ENCODE measurements around the gene THOC5. TPM values are rescaled to one million over a fixed set of nuclear protein-coding genes. Genes with fewer than 3 reads are reported as not detected.

Gene THOC5
- total RNA-seq, 2 experiments from 2014 or later = 53.1 to 60.7 TPM

- POLR2A ChIA-PET = no interaction called here
- ATAC-seq = no peak
- no peak for DNase-seq
- H3K4me1 Mint-ChIP-seq (ENCODE audit: low read depth) = no peaks in the 10 kb centered on the region
- no peaks in the 10 kb centered on the region for H3K27me3 Mint-ChIP-seq (ENCODE audit: low read depth)
- H3K36me3 Mint-ChIP-seq (ENCODE audit: low read depth) = peaks cover 70% of the 10 kb centered on the region
- no peaks in the 10 kb centered on the region for H3K9me3 Mint-ChIP-seq (ENCODE audit: insufficient read depth)
- no peak overlapping the region for H3K27ac Mint-ChIP-seq
- CTCF ChIA-PET = interaction anchor here (0.6 to 1.4 kb wide), 6 partner anchors 11 to 135 kb away, joined by 3 to 13 read pairs (median 3); partner anchors contain the start of gene AP1B1
- H3K4me3 Mint-ChIP-seq = no peak overlapping the region
These were observed 29.8 kb downstream of the THOC5 start for GRCh38 chr22:29523761-29524160.

DNA sequence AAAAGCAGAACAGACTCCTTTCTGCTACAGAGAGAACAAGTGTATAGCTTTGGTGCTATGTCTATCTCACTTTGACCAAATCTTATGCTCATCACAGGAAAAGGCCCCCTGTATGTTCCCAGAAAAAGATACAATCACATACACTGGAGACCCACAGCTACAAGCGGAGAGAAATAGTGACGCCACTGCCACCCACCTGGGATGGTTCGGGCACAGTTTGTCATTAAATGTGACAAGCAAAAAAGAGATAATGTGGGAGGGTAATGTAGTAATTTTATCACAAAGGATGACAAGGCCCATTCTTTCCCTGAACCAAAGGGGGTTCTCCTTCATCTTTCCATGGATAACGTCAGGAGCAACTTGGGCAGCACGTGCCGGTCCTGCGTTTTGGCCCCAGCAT is 32.0 kb downstream of the THOC5 start:
- CTCF ChIA-PET = interaction anchor here (2.3 kb wide), 1 partner anchor 32 kb away, joined by 6 read pairs; the partner anchor contains the start of gene THOC5
- peaks cover 66% of the 10 kb centered on the region for H3K36me3 Mint-ChIP-seq (ENCODE audit: low read depth)
- H3K4me1 Mint-ChIP-seq (ENCODE audit: low read depth) = no peaks in the 10 kb centered on the region
- H3K4me3 Mint-ChIP-seq = no peak overlapping the region
- no peak for ATAC-seq
- no peaks in the 10 kb centered on the region for H3K27me3 Mint-ChIP-seq (ENCODE audit: low read depth)
- DNase-seq = no peak
- POLR2A ChIA-PET = no interaction called here
- no peaks in the 10 kb centered on the region for H3K9me3 Mint-ChIP-seq (ENCODE audit: insufficient read depth)
- no peak overlapping the region for H3K27ac Mint-ChIP-seq

GRCh38 chr22:29520851-29521250 is 32.7 kb downstream of the THOC5 start:
- DNase-seq (no peak), ATAC-seq (no peak)
- no peaks in the 10 kb centered on the region for H3K9me3 Mint-ChIP-seq (ENCODE audit: insufficient read depth)
- H3K36me3 Mint-ChIP-seq (ENCODE audit: low read depth) = peaks cover 67% of the 10 kb centered on the region
- no peaks in the 10 kb centered on the region for H3K27me3 Mint-ChIP-seq (ENCODE audit: low read depth)
- ChIA-PET CTCF (interaction anchor here (2.3 kb wide), 1 partner anchor 33 kb away, joined by 6 read pairs; the partner anchor contains the start of gene THOC5), POLR2A (no interaction called here)
- no peak overlapping the region for H3K4me3 Mint-ChIP-seq
- H3K4me1 Mint-ChIP-seq (ENCODE audit: low read depth) = no peaks in the 10 kb centered on the region
- H3K27ac Mint-ChIP-seq = no peak overlapping the region

DNA sequence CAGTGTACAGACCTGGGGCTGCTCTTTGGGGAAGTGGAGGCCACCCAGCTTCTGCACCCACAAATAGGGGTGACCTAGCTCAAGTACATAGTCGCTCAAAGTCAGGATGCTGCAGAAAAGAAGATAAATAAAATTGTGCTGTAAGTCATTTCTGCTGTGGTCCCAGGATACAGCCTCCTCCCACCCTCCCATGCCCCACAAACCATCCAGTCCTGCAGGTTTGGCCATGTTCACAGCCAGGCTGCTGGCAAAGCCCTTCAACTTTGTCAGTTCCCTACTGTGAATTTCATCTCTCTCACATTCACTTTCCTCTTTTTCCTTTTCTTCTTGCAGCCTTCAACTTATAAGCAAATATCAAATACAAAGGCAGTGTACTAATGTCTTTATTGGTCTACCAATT is 33.6 kb downstream of the THOC5 start:
- Mint-ChIP-seq H3K27me3 (ENCODE audit: low read depth) (no peaks in the 10 kb centered on the region), H3K27ac (no peak overlapping the region), H3K36me3 (ENCODE audit: low read depth) (peaks cover 64% of the 10 kb centered on the region), H3K4me3 (no peak overlapping the region), H3K4me1 (ENCODE audit: low read depth) (no peaks in the 10 kb centered on the region), H3K9me3 (ENCODE audit: insufficient read depth) (no peaks in the 10 kb centered on the region)
- DNase-seq (no peak), ATAC-seq (no peak)
- ChIA-PET CTCF (interaction anchor here (2.3 kb wide), 1 partner anchor 34 kb away, joined by 6 read pairs; the partner anchor contains the start of gene THOC5), POLR2A (no interaction called here)

- no peak for DNase-seq
- H3K36me3 Mint-ChIP-seq (ENCODE audit: low read depth) = peaks cover 53% of the 10 kb centered on the region
- ChIA-PET POLR2A (no interaction called here), CTCF (no interaction called here)
- H3K4me3 Mint-ChIP-seq = no peak overlapping the region
- no peak for ATAC-seq
- H3K9me3 Mint-ChIP-seq (ENCODE audit: insufficient read depth) = no peaks in the 10 kb centered on the region
- H3K27ac Mint-ChIP-seq = no peak overlapping the region
- no peaks in the 10 kb centered on the region for H3K4me1 Mint-ChIP-seq (ENCODE audit: low read depth)
- H3K27me3 Mint-ChIP-seq (ENCODE audit: low read depth) = no peaks in the 10 kb centered on the region
These were observed 35.1 kb downstream of the THOC5 start for GRCh38 chr22:29518427-29518826.

- ChIA-PET CTCF (no interaction called here), POLR2A (no interaction called here)
- no peak overlapping the region for H3K27ac Mint-ChIP-seq
- no peaks in the 10 kb centered on the region for H3K9me3 Mint-ChIP-seq (ENCODE audit: insufficient read depth)
- DNase-seq = no peak
- no peaks in the 10 kb centered on the region for H3K4me1 Mint-ChIP-seq (ENCODE audit: low read depth)
- H3K4me3 Mint-ChIP-seq = no peak overlapping the region
- H3K27me3 Mint-ChIP-seq (ENCODE audit: low read depth) = no peaks in the 10 kb centered on the region
- H3K36me3 Mint-ChIP-seq (ENCODE audit: low read depth) = peaks cover 54% of the 10 kb centered on the region
- no peak for ATAC-seq
These were observed 36.2 kb downstream of the THOC5 start for GRCh38 chr22:29517215-29517908.

DNA sequence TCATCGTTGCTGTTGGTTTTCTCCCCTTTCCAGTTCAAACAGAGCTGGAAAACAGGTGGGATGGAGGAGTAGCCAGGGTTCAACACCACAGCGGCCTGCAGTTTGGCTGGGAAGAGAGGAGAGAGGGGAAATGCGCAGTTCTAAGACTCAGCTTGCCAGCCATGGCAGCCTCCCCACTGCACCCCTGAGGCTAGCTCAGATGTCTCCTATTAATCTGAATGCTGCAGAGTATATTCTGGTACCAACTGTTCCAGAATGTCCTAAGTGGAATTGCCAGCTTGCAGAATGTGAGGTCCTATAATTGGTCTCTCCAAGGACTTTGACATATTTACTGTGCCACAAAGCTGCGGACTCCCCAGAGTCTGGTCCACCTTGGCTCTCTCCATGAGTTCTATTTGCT is 41.5 kb downstream of the THOC5 start:
- Mint-ChIP-seq H3K4me3 (no peak overlapping the region), H3K27ac (no peak overlapping the region), H3K27me3 (ENCODE audit: low read depth) (no peaks in the 10 kb centered on the region), H3K36me3 (ENCODE audit: low read depth) (peaks cover 50% of the 10 kb centered on the region), H3K4me1 (ENCODE audit: low read depth) (peaks cover 5% of the 10 kb centered on the region), H3K9me3 (ENCODE audit: insufficient read depth) (no peaks in the 10 kb centered on the region)
- POLR2A ChIA-PET = interaction anchor here (0.6 kb wide), 1 partner anchor 284 kb away, joined by 3 read pairs; no protein-coding TSS in a partner anchor
- ATAC-seq (no peak), DNase-seq (no peak)
- CTCF ChIA-PET = interaction anchor here (0.7 to 0.8 kb wide), 2 partner anchors 12 to 27 kb away, joined by 3 read pairs; no protein-coding TSS in a partner anchor

- H3K36me3 Mint-ChIP-seq (ENCODE audit: low read depth) = peaks cover 51% of the 10 kb centered on the region
- POLR2A ChIA-PET = no interaction called here
- CTCF ChIA-PET = interaction anchor here (0.7 kb wide), 1 partner anchor 26 kb away, joined by 3 read pairs; no protein-coding TSS in a partner anchor
- H3K27me3 Mint-ChIP-seq (ENCODE audit: low read depth) = no peaks in the 10 kb centered on the region
- H3K4me1 Mint-ChIP-seq (ENCODE audit: low read depth) = peaks cover 5% of the 10 kb centered on the region
- no peak overlapping the region for H3K4me3 Mint-ChIP-seq
- no peak for DNase-seq
- no peak overlapping the region for H3K27ac Mint-ChIP-seq
- H3K9me3 Mint-ChIP-seq (ENCODE audit: insufficient read depth) = no peaks in the 10 kb centered on the region
- ATAC-seq = no peak
These were observed 42.3 kb downstream of the THOC5 start for GRCh38 chr22:29511126-29511862.

- ATAC-seq (no peak), DNase-seq (no peak)
- Mint-ChIP-seq H3K27me3 (ENCODE audit: low read depth) (no peaks in the 10 kb centered on the region), H3K9me3 (ENCODE audit: insufficient read depth) (no peaks in the 10 kb centered on the region), H3K27ac (peak overlapping the region; percentile 27), H3K36me3 (ENCODE audit: low read depth) (peaks cover 49% of the 10 kb centered on the region), H3K4me3 (no peak overlapping the region), H3K4me1 (ENCODE audit: low read depth) (peaks cover 5% of the 10 kb centered on the region)
- ChIA-PET POLR2A (no interaction called here), CTCF (no interaction called here)
These were observed 43.0 kb downstream of the THOC5 start for GRCh38 chr22:29510542-29510941.

DNA sequence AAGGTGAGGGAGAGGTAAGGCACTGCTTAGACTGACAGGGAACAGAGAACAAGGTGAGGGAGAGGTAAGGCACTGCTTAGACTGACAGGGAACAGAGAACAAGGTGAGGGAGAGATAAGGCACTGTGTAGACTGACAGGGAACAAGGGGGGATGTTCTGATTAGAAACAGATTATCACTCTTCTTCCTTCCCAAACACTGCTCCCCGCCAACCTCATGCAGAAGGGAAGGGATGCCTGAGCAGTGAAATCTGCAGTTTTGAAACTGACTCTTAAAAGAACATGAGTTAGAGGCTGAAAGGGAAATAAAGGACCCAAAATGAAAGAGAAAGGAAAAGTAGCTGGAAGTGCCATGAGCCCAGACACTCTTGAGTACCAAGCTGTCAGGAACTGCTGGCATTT is 43.7 kb downstream of the THOC5 start:
- H3K36me3 Mint-ChIP-seq (ENCODE audit: low read depth) = peaks cover 47% of the 10 kb centered on the region
- H3K27ac Mint-ChIP-seq = peak overlapping the region; percentile 27
- no peaks in the 10 kb centered on the region for H3K9me3 Mint-ChIP-seq (ENCODE audit: insufficient read depth)
- H3K4me3 Mint-ChIP-seq = no peak overlapping the region
- POLR2A ChIA-PET = no interaction called here
- no peak for ATAC-seq
- no peaks in the 10 kb centered on the region for H3K27me3 Mint-ChIP-seq (ENCODE audit: low read depth)
- DNase-seq = no peak
- peaks cover 5% of the 10 kb centered on the region for H3K4me1 Mint-ChIP-seq (ENCODE audit: low read depth)
- CTCF ChIA-PET = no interaction called here

DNA sequence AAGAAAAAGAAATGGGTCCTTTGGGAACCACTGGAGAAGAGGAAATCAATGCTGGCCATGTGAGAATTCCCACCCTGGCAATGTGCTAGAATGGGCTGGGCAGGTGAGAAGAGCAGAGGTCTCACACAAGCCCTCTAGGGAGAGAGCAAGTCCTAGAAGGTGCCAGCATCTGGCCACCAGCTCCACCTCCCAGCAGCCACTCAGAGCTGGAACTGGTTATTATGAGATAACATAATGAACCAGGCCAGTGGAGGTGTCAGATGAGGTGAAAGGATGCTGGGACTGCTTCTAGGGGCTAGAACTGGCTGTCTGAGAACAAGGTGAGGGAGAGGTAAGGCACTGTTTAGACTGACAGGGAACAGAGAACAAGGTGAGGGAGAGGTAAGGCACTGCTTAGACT is 44.3 kb downstream of the THOC5 start:
- Mint-ChIP-seq H3K9me3 (ENCODE audit: insufficient read depth) (no peaks in the 10 kb centered on the region), H3K27ac (no peak overlapping the region), H3K4me1 (ENCODE audit: low read depth) (peaks cover 5% of the 10 kb centered on the region), H3K4me3 (no peak overlapping the region), H3K36me3 (ENCODE audit: low read depth) (peaks cover 49% of the 10 kb centered on the region), H3K27me3 (ENCODE audit: low read depth) (no peaks in the 10 kb centered on the region)
- POLR2A ChIA-PET = no interaction called here
- DNase-seq = no peak
- CTCF ChIA-PET = no interaction called here
- no peak for ATAC-seq

GRCh38 chr22:29503811-29504372 is 49.7 kb downstream of the THOC5 start:
- Mint-ChIP-seq H3K27me3 (ENCODE audit: low read depth) (no peaks in the 10 kb centered on the region), H3K9me3 (ENCODE audit: insufficient read depth) (no peaks in the 10 kb centered on the region), H3K36me3 (ENCODE audit: low read depth) (peaks cover 25% of the 10 kb centered on the region), H3K4me1 (ENCODE audit: low read depth) (no peaks in the 10 kb centered on the region), H3K4me3 (no peak overlapping the region), H3K27ac (no peak overlapping the region)
- no peak for DNase-seq
- POLR2A ChIA-PET = no interaction called here
- CTCF ChIA-PET = no interaction called here
- no peak for ATAC-seq

Data from activated CD8-positive, alpha-beta T cell treated with anti-CD3 and anti-CD28 coated beads, Interleukin-2, amount 10 ng/mL, durations not matched to agents 7 days and 5 days (primary cell).